Activated gamma-delta T cell (primary cell): Measurements from ENCODE around the gene TSPYL2.

Experiments
- DNase-seq: peaks from one replicate; lab custom pipeline; 2025; lab: John Stamatoyannopoulos, UW

The TSPYL2 gene

DNA sequence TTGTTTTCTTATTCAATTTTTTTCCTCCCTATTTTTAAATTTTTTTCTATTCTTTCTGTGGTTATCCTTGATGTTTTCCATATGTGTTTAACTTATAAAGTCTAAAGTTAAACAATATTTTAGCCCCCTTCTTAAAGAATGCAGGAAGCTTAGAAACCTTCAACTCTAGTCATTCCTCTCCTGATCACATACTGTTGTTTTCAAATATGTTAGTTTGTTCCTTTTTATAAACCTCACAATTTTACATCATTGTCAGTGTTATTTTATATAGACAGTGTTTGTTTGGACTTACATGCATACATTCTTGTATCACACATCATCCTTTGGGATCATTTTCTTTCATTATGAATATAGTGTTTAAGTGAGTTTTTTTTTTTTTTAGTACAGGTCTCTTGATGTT is 43.3 kb downstream of the TSPYL2 start:
- no peak for DNase-seq

DNA sequence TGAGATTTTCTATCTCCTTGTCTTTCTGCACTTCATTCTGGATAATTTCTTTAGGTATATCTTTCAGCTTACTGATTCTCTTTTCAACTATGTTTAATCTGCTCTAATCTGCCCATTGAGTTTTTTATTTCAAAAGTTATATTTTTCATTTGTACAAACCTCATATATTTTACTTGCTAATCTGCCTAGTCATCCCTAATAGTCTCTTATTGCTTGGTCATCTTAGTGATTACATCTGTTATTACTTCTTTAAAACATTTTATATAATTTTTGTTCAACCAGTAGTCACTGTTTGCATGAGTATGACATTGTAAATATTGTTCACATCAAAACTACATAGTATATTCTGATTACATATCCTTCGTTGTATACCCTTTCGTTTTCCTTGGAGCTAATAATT is 44.2 kb downstream of the TSPYL2 start:
- no peak for DNase-seq

DNA sequence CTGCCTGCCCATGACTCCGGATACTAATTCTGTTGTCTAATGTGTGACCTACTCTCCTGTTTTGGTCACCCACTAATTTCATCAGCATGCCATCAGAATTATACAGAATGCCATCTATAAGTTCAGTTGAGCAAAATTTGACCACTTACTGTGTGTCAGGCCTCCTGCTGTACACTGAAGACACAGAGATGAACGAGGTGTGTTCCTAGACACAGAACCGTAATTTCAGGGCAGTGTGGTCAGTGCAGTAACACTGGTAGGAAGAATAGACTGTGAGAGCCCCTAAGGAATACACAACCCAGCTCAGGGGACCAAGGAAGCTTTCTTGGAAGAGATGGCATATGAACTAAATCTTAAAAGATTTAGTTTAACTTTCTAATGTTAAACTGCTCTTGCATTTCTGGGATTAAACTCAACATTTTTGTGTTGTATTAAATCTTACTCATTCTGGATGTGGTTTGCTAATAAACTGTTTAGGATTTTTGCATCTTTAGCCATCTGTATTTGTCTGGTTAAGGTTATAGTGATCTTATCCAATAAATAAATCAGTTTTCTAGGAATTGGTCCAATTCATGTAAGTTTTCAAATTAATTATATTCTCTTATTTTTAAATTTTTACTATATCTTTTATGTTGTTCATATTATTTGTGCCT is 46.1 kb downstream of the TSPYL2 start:
- no peak for DNase-seq

DNA sequence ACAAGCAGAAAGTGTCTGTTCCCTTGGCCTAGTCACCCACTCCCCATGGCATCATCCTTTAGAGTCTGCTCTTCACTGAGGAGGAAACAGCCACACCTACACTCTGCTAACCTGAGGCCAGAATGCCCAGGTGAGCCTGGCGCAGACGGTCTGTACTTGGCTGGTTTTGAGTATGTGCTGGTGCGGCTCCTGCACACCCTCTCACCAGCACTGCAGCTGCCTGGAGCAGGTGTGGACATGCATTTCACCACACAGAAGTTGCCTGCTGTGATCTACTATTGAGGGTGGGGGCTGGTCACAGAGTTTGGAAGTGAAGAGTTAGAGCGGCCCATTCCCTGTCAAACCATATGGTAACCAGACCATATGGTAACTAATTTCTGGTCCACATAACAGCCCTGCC is 51.2 kb downstream of the TSPYL2 start:
- no peak for DNase-seq

DNA sequence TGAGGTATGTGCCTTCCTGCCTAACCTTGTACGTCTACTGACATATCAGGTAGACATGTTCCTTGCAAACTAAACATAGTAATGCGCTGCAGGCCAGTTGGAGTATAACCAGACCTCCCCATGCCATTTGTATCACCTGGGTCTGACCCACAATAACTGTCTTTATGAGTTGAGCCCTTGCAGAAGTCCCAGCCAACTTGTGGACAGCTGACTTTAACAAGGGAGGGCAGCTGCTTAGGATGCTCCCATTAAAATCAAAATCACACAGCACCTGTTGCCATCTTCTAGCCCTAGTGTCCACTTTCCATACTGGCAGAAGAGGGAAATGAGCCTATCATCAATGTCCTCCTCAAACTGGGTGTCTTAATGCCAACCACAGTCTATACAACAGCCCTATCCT is 53.4 kb downstream of the TSPYL2 start:
- DNase-seq, result no peak
